BLaER1 treated with 17β-estradiol and CSF1 and Interleukin-3, amounts not matched to agents 10 nM and 100 nM (cell line): ENCODE data around the gene LARP7.
"Not testable (repeated sequence)": the region's sequence is repeated elsewhere in the genome, so short reads cannot be mapped to it uniquely, and the experiment has no call there.

Source experiments
- H3K27ac ChIP-seq, 11 experiments: shearing (Covaris generic); formaldehyde crosslinking; 2 replicates each; pipeline ENCODE4 v1.8.1; 2022
- H3K27me3 ChIP-seq, 11 experiments: shearing (Covaris generic); formaldehyde crosslinking; 2 replicates each; pipeline ENCODE4 v1.8.1; 2022
- H3K36me3 ChIP-seq, 11 experiments: shearing (Covaris generic); formaldehyde crosslinking; 2 replicates each; pipeline ENCODE4 v1.8.1; 2022
- H3K4me1 ChIP-seq, 10 experiments: shearing (Covaris generic); formaldehyde crosslinking; 2 replicates each; pipeline ENCODE4 v1.8.1; 2022
- H3K4me2 ChIP-seq, 11 experiments: shearing (Covaris generic); formaldehyde crosslinking; 2 replicates each; pipeline ENCODE4 v1.8.1; 2022
- H3K4me3 ChIP-seq, 10 experiments: shearing (Covaris generic); formaldehyde crosslinking; 2 replicates each; pipeline ENCODE4 v1.8.1; 2022
- H3K9ac ChIP-seq, 11 experiments: shearing (Covaris generic); formaldehyde crosslinking; 2 replicates each; pipeline ENCODE4 v1.8.1; 2022
- H3K9me3 ChIP-seq, 11 experiments: shearing (Covaris generic); formaldehyde crosslinking; replicated peaks in 1 of 11; 2 replicates each; pipeline ENCODE4 v1.8.1; 2022
- H4K20me1 ChIP-seq, 11 experiments: shearing (Covaris generic); formaldehyde crosslinking; 2 replicates each; pipeline ENCODE4 v1.8.1; 2022
- Cebpa-rat ChIP-seq, 11 experiments: shearing (Covaris generic); IDR thresholded peaks; 2 replicates each; pipeline ENCODE4 v1.8.1; 2022

LARP7 gene

DNA sequence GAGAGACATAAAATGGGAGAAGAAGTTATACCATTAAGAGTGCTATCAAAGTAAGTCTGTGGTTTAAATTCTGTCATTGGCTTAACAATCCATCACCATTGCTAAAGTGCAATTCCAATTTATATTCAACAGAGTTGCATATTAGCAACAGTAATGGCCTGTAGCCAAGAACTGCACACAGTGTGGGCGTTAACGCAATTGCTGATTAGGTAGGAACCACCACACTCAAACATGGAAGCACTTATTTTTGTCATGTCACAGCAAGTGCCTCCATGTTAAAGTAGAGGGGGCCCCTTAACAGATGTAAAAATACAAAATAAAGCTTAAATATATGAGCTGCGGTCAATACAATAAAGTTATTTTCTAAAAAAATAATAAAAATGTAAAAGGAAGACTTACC is 10.8 kb downstream of the LARP7 start:
- TF ChIP-seq Cebpa-rat (IDR thresholded peaks at IDR 0.05), result no peak
- H3K27ac ChIP-seq, result no peak overlapping the region
- H3K9me3 ChIP-seq, result no peaks in the 10 kb centered on the region

DNA sequence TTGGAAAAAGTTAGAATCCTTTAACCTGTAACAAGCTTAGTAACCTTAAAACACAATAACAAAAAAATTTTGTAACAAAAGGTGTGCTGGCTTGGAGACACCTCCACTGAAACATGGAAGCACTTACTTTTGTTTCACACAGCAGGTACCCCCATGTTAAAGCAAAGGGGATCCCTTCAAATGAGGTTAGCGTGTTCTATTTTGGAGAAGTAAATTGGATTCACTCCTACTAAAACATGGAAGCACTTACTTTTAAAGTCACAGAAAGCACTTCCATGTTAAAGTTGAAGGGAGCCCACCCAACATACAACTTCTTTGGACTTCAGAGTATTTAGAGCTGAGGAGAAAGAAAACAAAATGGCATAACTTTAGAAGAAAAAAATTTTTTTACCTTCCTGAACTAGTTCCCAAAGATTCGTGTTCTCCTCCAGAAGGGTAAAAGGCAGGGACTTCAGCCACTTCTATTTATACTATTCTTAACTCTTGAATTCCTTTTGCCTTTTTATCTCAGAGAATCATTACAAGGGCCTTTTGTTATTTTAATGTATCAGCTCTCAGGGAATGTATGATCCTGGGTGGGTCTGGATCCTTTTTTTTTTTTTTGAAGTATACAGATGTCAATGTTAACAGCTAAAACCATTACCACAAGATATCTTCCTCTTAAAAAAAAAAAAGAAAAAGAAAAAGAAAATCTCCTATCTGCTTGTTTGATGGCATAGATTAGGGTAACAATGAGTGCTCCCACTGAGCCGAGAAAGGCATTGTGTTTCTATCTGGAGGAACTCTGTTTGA is 11.5 kb downstream of the LARP7 start:
- TF ChIP-seq Cebpa-rat (IDR thresholded peaks at IDR 0.05), result no peak
- peaks cover 0 to 5% (median 0%) of the 10 kb centered on the region in 11 experiments; a peak in 2 of 22 replicates for H4K20me1 ChIP-seq
- no peak overlapping the region for H3K4me3 ChIP-seq
- H3K36me3 ChIP-seq, result peaks cover 78 to 97% (median 88%) of the 10 kb centered on the region in 11 experiments
- no peak overlapping the region for H3K9ac ChIP-seq
- peaks cover 0 to 5% (median 1%) of the 10 kb centered on the region in 10 experiments; a peak in 9 of 20 replicates for H3K4me1 ChIP-seq
- H3K27me3 ChIP-seq, result no peaks in the 10 kb centered on the region
- no peak overlapping the region for H3K27ac ChIP-seq
- no peak overlapping the region for H3K4me2 ChIP-seq
- H3K9me3 ChIP-seq, result no peaks in the 10 kb centered on the region

More for the DNA sequence above, 10.8 kb downstream of the LARP7 start:
- peaks cover 0 to 12% (median under 1%) of the 10 kb centered on the region in 11 experiments; a peak in 7 of 22 replicates for H4K20me1 ChIP-seq
- no peak overlapping the region for H3K4me3 ChIP-seq
- H3K4me1 ChIP-seq, result peaks cover 0 to 12% (median 5%) of the 10 kb centered on the region in 10 experiments; a peak in 10 of 20 replicates
- no peak overlapping the region for H3K4me2 ChIP-seq
- H3K9ac ChIP-seq, result no peak overlapping the region
- H3K36me3 ChIP-seq, result peaks cover 71 to 97% (median 84%) of the 10 kb centered on the region in 11 experiments
- no peaks in the 10 kb centered on the region for H3K27me3 ChIP-seq

DNA sequence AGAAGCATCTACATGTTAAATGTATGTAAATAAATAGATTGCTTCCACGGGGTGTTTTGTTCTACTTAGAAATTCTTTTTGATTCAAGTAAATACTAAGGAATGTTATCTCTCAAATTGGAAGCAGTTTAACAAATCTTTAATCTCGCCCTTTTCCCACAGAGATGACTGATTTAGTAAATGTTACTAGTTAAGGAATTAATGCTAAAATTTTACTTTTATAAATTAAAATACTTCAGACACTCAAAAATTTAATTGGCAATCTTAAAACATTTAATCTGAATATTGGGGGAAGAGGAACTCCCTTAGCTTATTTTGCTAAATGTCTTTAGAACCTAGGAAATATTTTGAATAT is 12.1 kb downstream of the LARP7 start:
- Histone ChIP-seq H3K27ac (no peak overlapping the region), H3K36me3 (peaks cover 84 to 98% (median 94%) of the 10 kb centered on the region in 11 experiments), H3K4me3 (no peak overlapping the region), H4K20me1 (no peaks in the 10 kb centered on the region), H3K27me3 (no peaks in the 10 kb centered on the region), H3K9ac (no peak overlapping the region), H3K9me3 (no peaks in the 10 kb centered on the region), H3K4me2 (no peak overlapping the region), H3K4me1 (no peaks in the 10 kb centered on the region)
- TF ChIP-seq Cebpa-rat (IDR thresholded peaks at IDR 0.05), result no peak

DNA sequence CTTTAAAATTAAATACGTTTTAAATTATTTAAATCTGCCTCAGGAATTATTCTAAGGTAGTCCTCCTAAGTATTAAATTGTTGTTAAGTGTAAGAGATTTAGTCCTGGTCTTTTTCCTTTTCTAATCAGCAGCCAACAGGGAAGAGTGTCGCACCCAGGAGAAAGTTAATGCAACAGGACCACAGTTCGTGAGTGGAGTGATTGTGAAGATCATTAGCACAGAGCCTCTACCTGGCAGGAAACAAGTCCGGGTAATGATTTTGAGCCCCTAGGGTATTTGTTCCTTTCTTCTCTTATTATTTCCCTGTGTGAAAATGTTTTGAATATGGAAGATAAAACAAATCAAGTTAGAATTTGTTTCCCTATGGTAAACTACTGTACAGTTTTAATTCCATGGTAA is 13.4 kb downstream of the LARP7 start:
- H3K9me3 ChIP-seq, result no peaks in the 10 kb centered on the region
- no peaks in the 10 kb centered on the region for H3K27me3 ChIP-seq
- H3K27ac ChIP-seq, result no peak overlapping the region
- H4K20me1 ChIP-seq, result no peaks in the 10 kb centered on the region
- no peak overlapping the region for H3K4me2 ChIP-seq
- no peaks in the 10 kb centered on the region for H3K4me1 ChIP-seq
- no peak for TF ChIP-seq Cebpa-rat (IDR thresholded peaks at IDR 0.05)
- no peak overlapping the region for H3K9ac ChIP-seq
- no peak overlapping the region for H3K4me3 ChIP-seq
- H3K36me3 ChIP-seq, result peaks cover 86 to 100% (median 98%) of the 10 kb centered on the region in 11 experiments

DNA sequence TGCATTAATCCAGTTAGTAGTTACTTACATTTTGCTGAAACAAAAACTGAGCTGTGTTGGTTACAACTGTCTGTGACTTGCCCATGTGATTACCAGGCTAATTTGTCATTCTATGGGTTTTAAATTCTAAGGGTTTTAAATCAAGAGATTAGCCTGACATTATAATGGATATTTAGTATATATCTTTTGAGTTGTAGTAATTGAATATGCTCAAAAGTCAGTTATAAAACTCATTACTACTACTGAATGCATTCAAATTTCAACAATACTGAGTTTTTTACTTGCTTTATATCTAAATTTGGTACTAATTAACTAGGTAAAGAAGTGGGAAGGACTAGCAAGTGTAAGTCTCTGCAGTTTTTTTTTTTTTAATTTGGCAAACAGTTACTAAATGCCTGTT is 14.7 kb downstream of the LARP7 start:
- Histone ChIP-seq H3K4me2 (no peak overlapping the region), H3K27ac (no peak overlapping the region), H3K9me3 (no peaks in the 10 kb centered on the region), H3K27me3 (no peaks in the 10 kb centered on the region), H3K4me3 (no peak overlapping the region), H4K20me1 (no peaks in the 10 kb centered on the region; a peak in 1 of 22 replicates), H3K9ac (no peak overlapping the region), H3K36me3 (peaks cover 86 to 100% (median 97%) of the 10 kb centered on the region in 11 experiments), H3K4me1 (no peaks in the 10 kb centered on the region)
- no peak for TF ChIP-seq Cebpa-rat (IDR thresholded peaks at IDR 0.05)

DNA sequence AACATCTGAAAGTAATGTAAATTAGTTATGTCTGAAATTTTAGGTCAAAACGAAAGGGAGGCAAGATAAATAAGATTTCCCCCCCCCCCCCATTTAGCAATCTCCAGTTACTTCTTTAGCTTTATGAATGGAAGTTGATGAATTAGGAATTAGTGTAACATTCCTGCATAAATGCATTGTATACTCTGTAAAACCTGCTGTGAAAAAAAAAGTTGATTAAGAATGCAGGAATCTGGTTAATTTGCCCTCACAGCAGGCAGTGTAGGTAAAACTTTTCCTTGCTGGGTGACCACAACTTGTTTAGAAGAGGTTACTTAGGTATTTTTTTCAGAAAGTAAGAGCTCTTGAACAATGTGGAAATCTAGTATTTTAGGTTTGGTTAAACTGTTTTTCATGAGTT is 15.3 kb downstream of the LARP7 start:
- Histone ChIP-seq H3K9ac (no peak overlapping the region), H3K27ac (no peak overlapping the region), H3K4me1 (no peaks in the 10 kb centered on the region), H3K4me2 (no peak overlapping the region), H3K36me3 (peaks cover 84 to 100% (median 95%) of the 10 kb centered on the region in 11 experiments), H3K9me3 (no peaks in the 10 kb centered on the region), H4K20me1 (no peaks in the 10 kb centered on the region; a peak in 1 of 22 replicates), H3K27me3 (no peaks in the 10 kb centered on the region), H3K4me3 (no peak overlapping the region)
- TF ChIP-seq Cebpa-rat (IDR thresholded peaks at IDR 0.05), result no peak

DNA sequence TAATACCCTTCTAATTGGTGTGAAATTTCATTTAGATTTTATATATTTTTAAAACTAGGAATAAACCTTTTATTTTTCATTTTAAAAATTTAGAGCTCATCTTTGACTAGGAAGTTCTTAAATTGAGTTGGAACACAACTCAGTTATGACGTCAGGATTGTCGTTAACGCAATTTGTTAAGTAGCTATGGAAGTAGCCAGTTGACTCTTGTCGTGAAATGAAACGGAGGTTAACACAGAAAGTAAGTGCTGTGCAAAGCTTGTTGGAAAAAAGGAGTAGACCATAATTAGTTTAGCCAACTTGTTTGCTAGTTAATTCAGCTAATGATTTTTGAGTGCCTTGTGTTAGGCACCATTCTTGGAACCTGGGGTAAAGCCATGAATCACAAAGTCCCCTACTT is 18.3 kb downstream of the LARP7 start:
- H3K4me3 ChIP-seq, result no peak overlapping the region
- H4K20me1 ChIP-seq, result no peaks in the 10 kb centered on the region; a peak in 1 of 22 replicates
- no peak overlapping the region for H3K9ac ChIP-seq
- no peaks in the 10 kb centered on the region for H3K27me3 ChIP-seq
- H3K9me3 ChIP-seq, result no peaks in the 10 kb centered on the region
- TF ChIP-seq Cebpa-rat (IDR thresholded peaks at IDR 0.05), result no peak
- H3K27ac ChIP-seq, result no peak overlapping the region
- peaks cover 78 to 99% (median 85%) of the 10 kb centered on the region in 11 experiments for H3K36me3 ChIP-seq
- H3K4me2 ChIP-seq, result no peak overlapping the region
- H3K4me1 ChIP-seq, result no peaks in the 10 kb centered on the region

DNA sequence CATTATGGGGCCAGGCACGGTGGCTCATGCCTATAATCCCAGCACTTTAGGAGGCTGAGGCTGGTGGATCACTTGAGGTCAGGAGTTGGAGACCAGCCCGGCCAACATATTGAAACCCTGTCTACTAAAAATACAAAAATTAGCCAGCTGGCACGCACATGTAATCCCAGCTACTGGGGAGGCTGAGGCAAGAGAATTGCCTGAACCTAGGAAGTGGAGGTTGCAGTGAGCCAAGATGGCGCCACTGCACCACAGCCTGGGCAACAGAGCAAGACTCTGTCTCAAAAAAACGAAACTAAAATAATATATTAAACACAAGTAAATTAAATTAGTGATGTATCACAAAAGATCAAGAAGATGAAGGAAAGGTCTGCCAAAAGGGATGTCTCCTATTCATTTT is 19.2 kb downstream of the LARP7 start:
- H3K4me2 ChIP-seq, H3K4me1 ChIP-seq, H3K9ac ChIP-seq, H4K20me1 ChIP-seq, H3K27ac ChIP-seq, H3K4me3 ChIP-seq, H3K27me3 ChIP-seq, H3K9me3 ChIP-seq: not testable (repeated sequence)
- H3K36me3 ChIP-seq, result peaks cover 69 to 92% (median 77%) of the 10 kb centered on the region in 11 experiments

DNA sequence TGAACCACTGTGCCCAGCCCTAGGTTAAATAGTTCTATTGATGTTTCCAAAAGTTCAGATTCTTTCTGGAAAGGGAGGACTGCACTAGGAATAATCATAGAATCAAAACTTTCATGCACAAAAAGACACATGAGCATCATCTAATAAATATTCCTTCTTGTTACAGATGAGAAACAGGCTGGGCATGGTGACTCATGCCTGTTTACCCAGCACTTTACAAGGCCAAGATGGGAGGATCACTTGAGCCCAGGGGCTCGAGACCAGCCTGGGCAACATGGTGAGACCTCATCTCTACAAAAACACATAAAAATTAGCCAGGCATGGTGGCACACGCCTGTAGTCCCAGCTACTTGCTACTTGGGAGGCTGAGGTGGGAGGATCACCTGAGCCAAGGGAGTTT is 27.7 kb downstream of the LARP7 start:
- Histone ChIP-seq H3K27me3 (no peaks in the 10 kb centered on the region), H3K4me3 (no peak overlapping the region), H3K36me3 (peaks cover 0 to 18% (median 6%) of the 10 kb centered on the region in 11 experiments; a peak in 9 of 22 replicates), H4K20me1 (no peaks in the 10 kb centered on the region), H3K4me2 (no peak overlapping the region), H3K27ac (no peak overlapping the region), H3K9me3 (no peaks in the 10 kb centered on the region), H3K9ac (no peak overlapping the region), H3K4me1 (no peaks in the 10 kb centered on the region)
- no peak for TF ChIP-seq Cebpa-rat (IDR thresholded peaks at IDR 0.05)

DNA sequence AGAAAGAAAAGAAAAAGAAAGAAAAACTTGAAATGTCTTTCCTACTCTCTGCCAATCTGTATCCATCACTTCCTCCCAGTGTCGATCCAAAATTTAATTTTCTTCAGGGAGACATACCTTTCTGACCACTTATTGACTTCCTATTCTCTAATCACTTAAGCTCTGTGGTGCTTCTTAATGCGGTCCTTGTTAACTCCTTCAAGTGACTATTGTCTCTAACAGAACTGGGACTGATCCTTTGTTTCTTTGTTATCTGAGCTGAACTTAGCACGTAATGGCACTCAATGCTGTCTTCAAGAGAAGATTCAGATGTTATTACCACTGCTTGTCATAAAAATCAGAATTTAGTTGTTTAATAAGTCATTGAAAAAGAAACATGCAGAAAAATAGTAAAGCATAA is 31.2 kb downstream of the LARP7 start:
- Histone ChIP-seq H3K36me3 (peaks cover 0 to 10% (median 0%) of the 10 kb centered on the region in 11 experiments; a peak in 2 of 22 replicates), H3K4me2 (no peak overlapping the region), H4K20me1 (no peaks in the 10 kb centered on the region), H3K27ac (no peak overlapping the region), H3K27me3 (no peaks in the 10 kb centered on the region), H3K9me3 (no peaks in the 10 kb centered on the region), H3K9ac (no peak overlapping the region), H3K4me3 (no peak overlapping the region), H3K4me1 (no peaks in the 10 kb centered on the region)
- TF ChIP-seq Cebpa-rat (IDR thresholded peaks at IDR 0.05), result no peak
